Progenitor cell of endocrine pancreas (in vitro differentiated cells): ENCODE measurements around the gene NADSYN1. TPM values are rescaled to one million over a fixed set of nuclear protein-coding genes. Genes with fewer than 3 reads are reported as not detected.
"Not testable (repeated sequence)": the region's sequence is repeated elsewhere in the genome, so short reads cannot be mapped to it uniquely, and the experiment has no call there.

Source experiments
- DNase-seq: peaks from one replicate; pipeline ENCODE4 v3.0.0; 2021; ENCODE audit warnings: low spot score; ENCODE audit not compliant: unreplicated experiment
- H3K27ac Mint-ChIP-seq: 2 replicates; pipeline ENCODE4 v1.8.0; 2021; ENCODE audit warnings: mild to moderate bottlenecking, moderate library complexity, mixed read lengths
- H3K27me3 Mint-ChIP-seq: 2 replicates; pipeline ENCODE4 v1.8.0; 2021; ENCODE audit warnings: mixed read lengths
- H3K36me3 Mint-ChIP-seq: 2 replicates; pipeline ENCODE4 v1.8.0; 2022; ENCODE audit warnings: mixed read lengths; ENCODE audit not compliant: insufficient read depth
- H3K4me1 Mint-ChIP-seq: 2 replicates; pipeline ENCODE4 v1.8.0; 2021; ENCODE audit warnings: low read depth, mixed read lengths
- H3K4me3 Mint-ChIP-seq: 2 replicates; pipeline ENCODE4 v1.8.0; 2021; ENCODE audit warnings: low read depth, mild to moderate bottlenecking, moderate library complexity, mixed read lengths
- H3K9me3 Mint-ChIP-seq: 2 replicates; pipeline ENCODE4 v1.8.0; 2021; ENCODE audit warnings: low read depth, mixed read lengths
- total RNA-seq: library from RNA; stranded (reverse); gene quantifications from 2 replicates; pipeline ENCODE4 v1.2.1, GENCODE V29; 2021
- TF ChIP-seq, protein P1 (sequence below): fragments of 200-600 bp; sonication (generic); IDR thresholded peaks from one replicate; pipeline ENCODE4 v1.5.0; 2021; ENCODE audit warnings: antibody characterized with exemption, mild to moderate bottlenecking; ENCODE audit not compliant: unreplicated experiment

NADSYN1 gene
- total RNA-seq, 1 donor from 2014 or later, result 72.0 TPM

DNA sequence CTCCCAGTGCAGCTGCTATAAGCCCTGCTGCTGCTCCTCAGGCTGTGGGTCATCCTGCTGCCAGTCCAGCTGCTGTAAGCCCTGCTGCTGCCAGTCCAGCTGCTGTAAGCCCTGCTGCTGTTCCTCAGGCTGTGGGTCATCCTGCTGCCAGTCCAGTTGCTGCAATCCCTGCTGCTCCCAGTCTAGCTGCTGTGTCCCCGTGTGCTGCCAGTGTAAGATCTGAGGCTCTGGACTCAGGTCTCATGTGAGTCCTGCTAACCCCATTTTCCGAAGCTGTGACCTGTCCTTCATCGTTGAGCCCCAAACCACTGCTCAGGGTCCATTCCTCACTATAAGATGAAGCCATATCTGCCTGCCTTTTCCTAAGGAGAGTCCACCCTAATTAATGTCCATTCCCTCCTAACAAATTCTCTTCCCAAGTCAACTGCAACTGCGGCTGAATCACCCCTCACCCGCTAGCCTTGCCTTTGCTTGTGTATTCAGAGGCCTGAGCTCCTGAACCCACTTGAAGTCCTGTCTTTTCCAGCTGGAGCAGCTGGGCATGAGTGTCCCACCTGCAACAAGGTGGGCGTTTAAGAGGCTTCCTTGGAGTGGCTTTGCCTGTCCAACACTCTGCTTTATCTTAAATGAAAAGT, 74.7 kb downstream of the NADSYN1 start:
- Mint-ChIP-seq H3K9me3 (no peaks in the 10 kb centered on the region), H3K27ac (no peak overlapping the region), H3K4me1 (peaks cover 5% of the 10 kb centered on the region), H3K4me3 (no peak overlapping the region), H3K36me3 (no peaks in the 10 kb centered on the region), H3K27me3 (no peaks in the 10 kb centered on the region)
- DNase-seq, result no peak
- TF ChIP-seq, protein P1, sequence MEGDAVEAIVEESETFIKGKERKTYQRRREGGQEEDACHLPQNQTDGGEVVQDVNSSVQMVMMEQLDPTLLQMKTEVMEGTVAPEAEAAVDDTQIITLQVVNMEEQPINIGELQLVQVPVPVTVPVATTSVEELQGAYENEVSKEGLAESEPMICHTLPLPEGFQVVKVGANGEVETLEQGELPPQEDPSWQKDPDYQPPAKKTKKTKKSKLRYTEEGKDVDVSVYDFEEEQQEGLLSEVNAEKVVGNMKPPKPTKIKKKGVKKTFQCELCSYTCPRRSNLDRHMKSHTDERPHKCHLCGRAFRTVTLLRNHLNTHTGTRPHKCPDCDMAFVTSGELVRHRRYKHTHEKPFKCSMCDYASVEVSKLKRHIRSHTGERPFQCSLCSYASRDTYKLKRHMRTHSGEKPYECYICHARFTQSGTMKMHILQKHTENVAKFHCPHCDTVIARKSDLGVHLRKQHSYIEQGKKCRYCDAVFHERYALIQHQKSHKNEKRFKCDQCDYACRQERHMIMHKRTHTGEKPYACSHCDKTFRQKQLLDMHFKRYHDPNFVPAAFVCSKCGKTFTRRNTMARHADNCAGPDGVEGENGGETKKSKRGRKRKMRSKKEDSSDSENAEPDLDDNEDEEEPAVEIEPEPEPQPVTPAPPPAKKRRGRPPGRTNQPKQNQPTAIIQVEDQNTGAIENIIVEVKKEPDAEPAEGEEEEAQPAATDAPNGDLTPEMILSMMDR, result no peak

DNA sequence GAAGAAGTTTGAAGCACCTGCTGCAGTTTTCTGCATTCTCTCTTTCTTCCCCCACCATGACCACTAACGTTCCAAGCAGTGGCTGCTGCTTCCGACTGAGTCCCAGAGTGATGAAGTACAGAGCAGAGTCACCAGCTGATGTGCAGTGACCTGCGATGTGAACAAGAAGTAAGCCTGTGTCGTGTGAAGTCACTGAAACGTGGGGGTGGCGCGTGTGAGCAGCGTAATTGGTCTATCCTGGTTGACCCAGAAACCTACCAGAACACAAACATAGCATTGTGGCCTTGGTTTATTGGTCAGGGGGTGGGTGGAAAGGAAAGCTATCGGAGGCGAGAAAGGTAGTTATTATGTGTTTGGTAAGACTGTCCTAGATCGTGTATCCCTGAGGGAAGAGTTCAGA, 77.6 kb downstream of the NADSYN1 start:
- H3K27ac Mint-ChIP-seq, result no peak overlapping the region
- TF ChIP-seq, protein P1, result no peak

DNA sequence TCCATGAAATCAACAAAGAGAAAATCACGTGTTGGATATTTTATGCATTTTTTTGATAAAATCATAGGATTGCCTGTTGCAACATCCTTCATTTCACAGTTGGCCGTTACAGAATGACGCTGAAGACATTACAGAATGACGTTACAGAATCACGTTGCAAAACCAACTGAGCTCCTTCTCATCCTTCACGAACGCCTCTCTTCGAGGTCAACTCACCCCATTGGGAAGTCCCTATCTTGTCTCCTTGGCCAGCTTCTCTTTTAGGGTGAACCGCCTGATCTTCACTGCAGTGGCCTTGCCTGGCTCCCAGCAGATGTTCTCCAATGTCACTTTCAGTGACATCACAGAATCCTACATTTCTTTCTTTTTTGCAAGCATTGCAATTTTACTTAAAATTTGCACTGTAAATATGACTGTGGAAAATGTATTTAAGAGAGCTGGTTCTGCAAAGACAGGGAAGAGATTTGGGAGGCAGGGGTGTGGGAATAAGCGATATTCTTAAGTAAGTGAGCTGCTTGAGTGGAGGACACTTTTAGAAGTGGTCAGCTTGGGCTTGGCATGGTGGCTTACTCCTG, 79.1 kb downstream of the NADSYN1 start:
- H3K9me3 Mint-ChIP-seq, result no peaks in the 10 kb centered on the region
- no peaks in the 10 kb centered on the region for H3K27me3 Mint-ChIP-seq
- H3K27ac Mint-ChIP-seq, result no peak overlapping the region
- H3K36me3 Mint-ChIP-seq, result no peaks in the 10 kb centered on the region
- DNase-seq, result no peak
- H3K4me3 Mint-ChIP-seq, result no peak overlapping the region
- peaks cover 21% of the 10 kb centered on the region for H3K4me1 Mint-ChIP-seq
- TF ChIP-seq, protein P1, result no peak

More for the DNA sequence above, 77.6 kb downstream of the NADSYN1 start:
- H3K4me3 Mint-ChIP-seq, result no peak overlapping the region
- H3K27me3 Mint-ChIP-seq, result no peaks in the 10 kb centered on the region
- DNase-seq, result no peak
- no peaks in the 10 kb centered on the region for H3K9me3 Mint-ChIP-seq
- peaks cover 18% of the 10 kb centered on the region for H3K4me1 Mint-ChIP-seq
- no peaks in the 10 kb centered on the region for H3K36me3 Mint-ChIP-seq

DNA sequence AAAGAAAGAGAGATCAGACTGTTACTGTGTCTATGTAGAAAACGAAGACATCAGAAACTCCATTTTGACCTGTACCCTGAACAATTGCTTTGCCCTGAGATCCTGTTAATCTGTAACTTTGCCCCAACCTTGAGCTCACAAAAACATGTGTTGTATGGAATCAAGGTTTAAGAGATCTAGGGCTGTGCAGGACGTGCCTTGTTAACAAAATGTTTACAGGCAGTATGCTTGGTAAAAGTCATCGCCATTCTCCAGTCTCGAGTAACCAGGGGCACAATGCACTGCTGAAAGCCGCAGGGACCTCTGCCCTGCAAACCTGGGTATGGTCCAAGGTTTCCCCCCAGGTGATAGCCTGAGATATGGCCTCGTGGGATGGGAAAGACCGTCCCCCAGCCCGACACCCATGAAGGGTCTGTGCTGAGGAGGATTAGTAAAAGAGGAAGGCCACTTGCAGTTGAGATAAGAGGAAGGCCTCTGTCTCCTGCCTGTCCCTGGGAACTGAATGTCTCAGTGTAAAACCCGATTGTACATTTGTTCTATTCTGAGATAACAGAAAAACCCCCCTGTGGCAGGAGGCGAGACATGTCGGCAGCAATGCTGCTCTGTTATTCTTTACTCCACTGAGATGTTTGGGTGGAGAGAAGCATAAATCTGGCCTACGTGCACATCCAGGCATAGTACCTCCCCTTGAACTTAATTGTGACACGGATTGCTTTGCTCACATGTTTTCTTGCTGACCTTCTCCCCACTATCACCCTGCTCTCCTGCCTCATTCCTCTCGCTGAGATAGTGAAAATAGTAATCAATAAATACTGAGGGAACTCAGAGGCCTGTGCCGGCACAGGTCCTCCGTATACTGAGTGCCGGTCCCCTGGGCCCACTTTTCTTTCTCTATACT, 82.0 kb downstream of the NADSYN1 start:
- not testable (repeated sequence) for DNase-seq, H3K36me3 Mint-ChIP-seq, H3K27me3 Mint-ChIP-seq, H3K9me3 Mint-ChIP-seq
- Mint-ChIP-seq H3K4me1 (peaks cover 17% of the 10 kb centered on the region), H3K4me3 (peak overlapping the region; percentile 47), H3K27ac (peak overlapping the region; percentile 89)

DNA sequence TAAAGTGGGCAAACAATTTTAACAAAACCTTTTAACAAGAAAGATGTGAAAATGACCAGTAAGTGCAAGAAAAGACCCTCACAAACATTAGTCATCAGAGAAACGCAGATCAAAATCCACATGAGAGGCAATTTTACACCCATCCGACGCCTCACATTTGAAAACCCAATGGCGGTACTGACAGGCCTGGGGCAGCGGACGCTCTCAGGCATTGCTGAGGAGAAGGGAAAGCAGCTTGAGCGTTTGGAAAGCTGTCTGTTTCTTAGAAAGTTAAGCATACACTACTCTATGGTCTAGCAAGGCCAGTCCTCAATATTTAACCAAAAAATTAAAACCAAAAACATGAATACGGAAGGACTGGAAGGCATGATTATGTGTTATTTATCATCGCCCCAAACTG, 82.8 kb downstream of the NADSYN1 start:
- peaks cover 3% of the 10 kb centered on the region for H3K9me3 Mint-ChIP-seq
- H3K27me3 Mint-ChIP-seq, result no peaks in the 10 kb centered on the region
- TF ChIP-seq, protein P1, result no peak
- no peak overlapping the region for H3K27ac Mint-ChIP-seq
- H3K4me3 Mint-ChIP-seq, result no peak overlapping the region
- no peak for DNase-seq
- H3K36me3 Mint-ChIP-seq, result no peaks in the 10 kb centered on the region
- peaks cover 17% of the 10 kb centered on the region for H3K4me1 Mint-ChIP-seq
